ENCODE data around the gene PDXK. TPM values are rescaled to one million over a fixed set of nuclear protein-coding genes. Genes with fewer than 3 reads are reported as not detected.
A peak's percentile ranks its signal among the peaks of the same experiment; 100 is the strongest.

PDXK gene
- total RNA-seq, 1 experiment from 2014 or later, result 149 TPM

DNA sequence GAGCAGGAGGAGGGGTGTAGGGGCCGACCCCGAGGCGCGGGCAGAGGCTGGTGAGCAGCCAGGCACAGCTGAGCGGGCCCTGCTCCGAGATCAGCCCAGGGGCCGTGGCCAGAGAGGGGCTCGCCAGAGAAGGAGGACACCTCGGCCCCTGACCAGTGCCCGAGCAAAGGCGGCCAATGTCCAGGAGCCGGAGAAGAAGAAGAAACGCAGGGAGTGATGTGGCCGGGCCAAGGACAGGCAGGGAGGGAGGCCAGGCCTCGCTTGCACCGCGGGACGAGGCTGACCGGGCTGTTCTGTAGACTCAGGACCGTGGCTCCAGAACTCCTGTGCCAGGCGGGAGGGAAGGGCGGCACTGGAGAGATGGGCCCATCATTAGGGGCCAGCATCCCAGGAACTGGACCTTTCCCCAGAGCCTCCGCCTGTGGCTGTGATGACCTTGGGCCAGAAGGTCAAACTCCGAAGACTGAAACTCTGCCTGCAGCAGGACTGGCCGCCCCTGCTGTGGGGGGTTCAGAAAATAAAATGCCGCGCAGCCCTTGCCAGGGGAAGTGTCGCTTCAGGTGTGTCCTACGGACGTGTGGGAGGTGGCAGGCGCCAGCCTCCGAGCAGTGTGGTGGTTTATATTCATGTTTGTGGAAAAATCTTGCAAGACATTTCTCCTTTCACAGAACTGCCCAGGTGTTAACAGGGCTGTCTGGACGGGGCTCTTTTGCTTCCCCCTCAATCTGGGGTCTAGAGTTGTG, 84.8 kb downstream of the PDXK start:
- no peak for DNase-seq (ENCODE audit: low read depth)

GRCh38 chr21:43805275-43805800, 86.4 kb downstream of the PDXK start:
- no peak for DNase-seq (ENCODE audit: low read depth)

DNA sequence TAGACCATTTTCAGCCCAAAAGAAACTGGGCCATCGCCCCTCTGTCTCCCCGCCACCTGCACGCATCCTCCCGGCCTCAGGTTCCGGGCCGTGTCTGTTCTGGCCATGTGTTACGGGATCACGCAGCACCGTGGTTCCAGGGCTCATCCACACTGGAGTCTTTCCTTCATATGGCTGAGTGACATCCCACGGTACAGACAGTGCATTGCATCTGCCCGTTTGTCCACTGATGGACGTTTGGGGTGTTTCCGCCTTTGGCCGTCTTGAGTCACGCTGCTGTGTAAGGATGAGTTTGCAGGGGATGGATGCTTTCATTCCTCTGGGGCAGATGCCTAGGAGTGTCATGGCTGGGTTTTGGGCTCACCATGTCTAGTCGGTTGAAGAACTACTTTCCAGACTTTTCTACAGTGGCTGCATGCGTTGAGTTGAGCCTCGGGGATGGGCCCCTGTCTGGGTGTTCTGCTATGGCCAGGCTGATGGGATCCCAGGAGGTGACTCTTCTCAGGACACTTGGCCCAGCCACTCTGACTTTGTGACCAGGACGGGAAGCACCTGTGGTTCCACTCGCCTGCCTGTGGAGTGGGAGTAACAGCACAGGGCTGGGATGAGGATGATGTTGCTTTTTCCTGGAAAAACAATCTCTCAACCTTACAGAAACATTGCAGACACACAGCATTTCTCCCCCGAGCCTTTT, 87.2 kb downstream of the PDXK start:
- DNase-seq (ENCODE audit: low read depth), result no peak

- DNase-seq (ENCODE audit: low read depth), result no peak
These were observed 89.4 kb downstream of the PDXK start for GRCh38 chr21:43808367-43808766.

DNA sequence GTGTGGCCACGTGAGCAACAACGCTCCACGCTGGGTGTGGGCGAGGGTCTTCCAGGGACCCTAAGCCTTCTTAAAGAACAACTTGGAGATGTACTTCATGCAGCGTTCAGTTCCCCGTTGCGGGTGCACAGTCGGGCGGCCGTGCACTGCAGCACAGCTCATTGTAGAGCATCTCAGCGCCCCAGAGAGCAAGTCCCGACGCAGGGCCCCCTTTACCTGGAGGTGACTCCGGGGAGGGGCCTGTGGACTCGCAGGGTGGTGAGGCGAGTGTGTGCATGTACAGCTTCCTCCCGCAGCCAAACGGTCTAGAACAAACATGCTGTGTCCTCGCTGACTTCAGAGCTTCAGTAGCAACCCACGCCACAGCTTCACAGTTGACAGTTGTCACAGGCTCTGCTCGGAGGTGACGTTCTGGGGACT, 89.9 kb downstream of the PDXK start:
- DNase-seq (ENCODE audit: low read depth), result no peak

GRCh38 chr21:43809346-43809799, 90.4 kb downstream of the PDXK start:
- DNase-seq (ENCODE audit: low read depth), result no peak

GRCh38 chr21:43809853-43810504, 91.0 kb downstream of the PDXK start:
- DNase-seq (ENCODE audit: low read depth), result no peak

DNA sequence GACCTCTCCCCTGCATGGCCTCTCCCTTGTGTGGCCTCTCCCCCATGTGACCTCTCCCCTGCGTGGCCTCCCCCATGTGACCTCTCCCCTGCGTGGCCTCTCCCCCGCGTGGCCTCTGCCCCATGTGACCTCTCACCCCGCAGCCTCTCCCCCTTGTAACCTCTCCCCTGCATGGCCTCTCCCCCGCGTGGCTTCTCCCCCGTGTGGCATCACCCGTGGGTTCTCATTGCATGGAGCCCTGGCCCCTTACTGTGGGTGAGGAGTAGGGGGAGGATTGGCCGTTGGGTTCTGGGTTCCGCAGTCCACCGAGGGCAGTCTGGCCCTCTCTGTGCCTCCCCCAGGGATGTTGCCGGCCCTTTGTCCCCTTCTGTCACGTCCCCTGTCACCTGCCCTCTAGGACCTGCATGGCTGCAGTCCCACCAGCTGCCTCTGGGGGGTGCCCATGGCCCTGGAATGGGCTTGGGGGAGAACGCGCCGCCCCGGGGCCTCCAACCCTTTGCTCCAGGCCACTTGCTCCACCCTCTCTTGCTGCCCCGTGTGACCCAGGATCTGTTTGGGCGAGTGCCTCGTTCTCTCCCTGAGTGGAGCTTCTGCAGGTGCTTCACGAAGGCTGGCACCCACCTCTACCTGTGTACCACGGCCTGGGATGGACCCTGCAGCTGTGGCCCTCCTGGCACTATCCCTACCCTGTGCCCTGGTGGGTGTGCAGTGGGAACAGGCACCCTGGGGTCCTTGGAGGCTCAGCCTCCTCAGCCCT, 91.8 kb downstream of the PDXK start:
- peak; percentile 72 for DNase-seq (ENCODE audit: low read depth)

DNA sequence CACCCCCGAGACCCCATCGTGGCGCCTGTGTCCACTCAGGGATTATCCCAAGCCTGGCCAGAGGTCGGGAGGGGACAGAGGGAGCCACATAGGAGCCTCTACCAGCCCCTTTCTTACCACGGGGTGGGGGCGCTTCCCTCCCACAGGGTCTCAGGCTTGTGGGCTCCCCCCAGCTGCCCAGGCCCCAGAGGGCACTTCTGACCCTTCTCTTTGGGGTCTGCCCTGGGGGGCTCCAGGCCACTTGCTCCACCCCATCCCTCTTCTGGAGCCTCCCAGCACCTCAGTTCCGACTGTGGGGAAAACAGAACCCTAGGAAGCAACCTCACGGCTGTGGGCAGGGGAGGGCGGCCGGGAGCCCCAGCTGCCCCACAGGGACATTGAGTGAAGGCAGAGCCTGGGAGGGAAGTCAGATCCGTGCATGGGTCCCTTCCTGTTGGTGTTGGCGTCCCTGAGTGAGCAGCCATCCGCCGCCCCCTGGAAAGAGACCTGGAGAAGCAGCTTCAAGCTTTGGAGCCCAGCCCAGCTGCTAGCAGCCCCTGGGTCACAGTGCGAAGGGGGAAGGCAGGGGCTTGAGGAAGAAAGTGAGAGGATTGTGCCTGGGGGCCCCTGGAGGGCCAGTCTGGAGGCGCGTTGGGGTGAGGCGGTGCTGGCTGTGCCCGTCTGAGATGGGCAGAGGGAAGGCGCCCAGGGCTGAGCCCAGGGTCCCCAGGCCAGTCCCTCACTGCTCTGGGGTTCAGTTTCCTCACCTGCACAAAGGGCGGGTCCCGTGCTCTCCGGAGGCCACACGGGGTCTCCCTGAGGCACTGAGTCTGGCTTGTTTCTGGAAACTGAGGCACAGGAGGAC, 92.6 kb downstream of the PDXK start:
- DNase-seq (ENCODE audit: low read depth), result no peak

Other genes with a start within 250 kb of the PDXK start
- gene HSF2BP, start 59.6 kb upstream of the PDXK start, total RNA-seq (2014; rRNA removed; shearing (Covaris generic)), result 2.0 and 4.7 TPM in 2 replicates
- gene RRP1B, start 59.6 kb upstream of the PDXK start, total RNA-seq (2014; rRNA removed; shearing (Covaris generic)), result 23.8 and 42.8 TPM in 2 replicates
- gene CSTB, start 57.2 kb downstream of the PDXK start, total RNA-seq (2014; rRNA removed; shearing (Covaris generic)), result 29.6 and 35.7 TPM in 2 replicates
- gene RRP1, start 70.4 kb downstream of the PDXK start, total RNA-seq (2014; rRNA removed; shearing (Covaris generic)), result 29.8 and 34.6 TPM in 2 replicates
- gene AGPAT3, start 146.1 kb downstream of the PDXK start, total RNA-seq (2014; rRNA removed; shearing (Covaris generic)), result 27.8 and 59.8 TPM in 2 replicates